NCI-H2107 (cell line): Measurements from ENCODE around the gene SFXN5.

ENCODE experiments used
- DNase-seq: peaks from one replicate; lab custom pipeline; 2025; lab: John Stamatoyannopoulos, UW

The SFXN5 gene

GRCh38 chr2:72993147-72993932 is 78.2 kb downstream of the SFXN5 start:
- DNase-seq = no peak

GRCh38 chr2:72992734-72993102 is 78.8 kb downstream of the SFXN5 start:
- no peak for DNase-seq

- no peak for DNase-seq
These were observed 79.4 kb downstream of the SFXN5 start for GRCh38 chr2:72991980-72992733.

GRCh38 chr2:72991439-72991725 is 80.1 kb downstream of the SFXN5 start:
- no peak for DNase-seq

DNA sequence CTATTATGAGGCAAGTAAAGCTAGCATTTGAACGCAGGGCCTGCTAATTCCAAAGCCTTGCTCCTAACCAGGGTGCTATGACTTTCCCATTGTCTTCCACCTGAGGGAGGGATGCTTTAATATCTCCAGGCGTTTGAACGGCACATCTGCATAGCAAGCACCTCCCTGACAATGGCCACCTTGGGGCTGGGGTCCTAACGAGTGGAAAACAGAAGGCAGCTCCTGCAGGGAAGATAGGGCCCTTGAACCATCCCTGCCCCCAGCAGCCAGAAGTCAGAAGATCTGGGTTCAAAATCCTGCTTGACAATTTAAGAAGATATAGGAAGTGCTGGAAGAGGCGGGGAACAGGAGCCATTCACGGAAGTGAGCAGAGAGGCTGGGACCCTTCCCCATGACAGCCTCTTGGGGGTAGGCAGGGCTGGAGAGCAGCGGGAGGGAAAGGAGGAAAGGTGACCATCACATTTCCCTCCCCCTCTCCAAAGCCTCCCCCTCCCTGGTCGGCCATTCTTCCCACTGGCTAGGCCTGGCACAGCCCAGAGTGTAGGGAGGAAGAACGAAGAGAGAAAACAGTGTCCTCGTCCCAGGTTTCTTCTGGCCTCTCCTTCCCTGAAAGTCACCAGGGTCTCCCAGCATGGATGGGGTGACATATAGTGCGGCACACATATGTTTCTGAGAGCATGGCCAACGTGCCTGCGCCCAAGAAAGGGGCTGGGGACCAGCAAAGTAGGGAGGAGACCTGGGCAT is 80.6 kb downstream of the SFXN5 start:
- no peak for DNase-seq

GRCh38 chr2:72989770-72990556 is 81.5 kb downstream of the SFXN5 start:
- DNase-seq = no peak

DNA sequence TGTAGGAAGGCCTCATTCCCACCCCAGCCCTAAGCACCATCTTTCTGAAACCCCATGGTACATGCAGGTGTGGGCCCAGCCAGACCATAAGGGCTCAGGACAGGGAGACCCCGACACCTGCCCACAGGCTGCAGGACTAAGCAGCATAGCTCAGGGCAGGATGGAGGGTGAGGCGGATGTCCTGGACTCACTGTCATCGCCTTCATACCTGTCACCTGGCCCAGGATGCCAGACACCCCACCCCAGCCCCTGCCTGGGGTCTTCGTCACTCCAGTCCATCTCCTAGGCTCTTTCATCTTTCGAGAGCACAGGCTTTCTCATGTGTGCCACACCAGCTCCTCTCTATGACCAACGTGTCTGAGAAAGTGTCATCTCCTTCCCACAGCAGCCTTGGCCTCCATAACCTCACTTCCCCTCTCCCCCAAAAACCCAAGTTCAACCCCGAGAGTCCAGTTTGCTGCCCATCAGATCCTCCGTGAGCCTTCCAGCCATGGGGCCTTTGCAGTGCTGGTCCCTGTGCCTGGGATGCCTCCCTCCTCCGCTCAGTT is 82.7 kb downstream of the SFXN5 start:
- DNase-seq = no peak

GRCh38 chr2:72988041-72988440 is 83.5 kb downstream of the SFXN5 start:
- no peak for DNase-seq

DNA sequence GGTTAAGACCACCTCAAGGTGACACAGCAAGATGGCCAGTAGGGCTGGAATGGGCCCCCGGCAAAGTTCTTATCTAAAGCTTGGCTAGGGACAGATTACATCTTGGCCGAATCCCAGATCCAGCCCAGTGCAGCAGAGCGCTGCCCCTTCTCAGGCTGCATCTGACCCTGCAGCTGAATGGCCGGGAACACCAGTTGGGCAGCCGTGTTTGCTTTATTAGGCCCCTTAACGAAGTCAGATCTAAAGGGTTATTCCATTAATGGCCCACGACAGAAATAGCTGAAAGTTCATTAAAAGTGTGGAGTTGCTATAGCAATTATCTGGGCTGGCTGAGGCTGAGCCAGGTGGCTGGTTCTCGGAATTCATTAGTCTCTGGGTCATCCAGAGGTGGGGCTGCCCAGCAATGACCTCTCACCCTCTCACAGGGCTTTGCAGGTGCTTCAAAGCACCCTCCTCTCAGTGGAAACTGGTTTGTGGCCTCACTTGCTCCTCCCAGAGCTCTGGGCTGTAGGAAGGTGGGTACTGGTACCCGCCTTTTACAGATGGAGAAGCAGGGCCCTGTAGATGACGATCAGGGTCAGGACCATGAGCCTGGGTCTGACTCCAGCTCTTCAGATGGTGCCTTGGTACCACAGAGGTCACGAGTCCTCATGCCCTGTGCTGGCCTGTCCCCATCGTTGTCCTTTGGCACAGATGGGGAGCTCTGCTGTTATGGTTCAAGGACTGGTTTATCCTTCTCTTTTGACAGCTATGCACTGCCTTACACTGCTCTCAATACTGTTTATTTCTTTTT is 85.4 kb downstream of the SFXN5 start:
- no peak for DNase-seq

- DNase-seq = no peak
These were observed 86.4 kb downstream of the SFXN5 start for GRCh38 chr2:72985136-72985535.

GRCh38 chr2:72984172-72984671 is 87.3 kb downstream of the SFXN5 start:
- DNase-seq = no peak

DNA sequence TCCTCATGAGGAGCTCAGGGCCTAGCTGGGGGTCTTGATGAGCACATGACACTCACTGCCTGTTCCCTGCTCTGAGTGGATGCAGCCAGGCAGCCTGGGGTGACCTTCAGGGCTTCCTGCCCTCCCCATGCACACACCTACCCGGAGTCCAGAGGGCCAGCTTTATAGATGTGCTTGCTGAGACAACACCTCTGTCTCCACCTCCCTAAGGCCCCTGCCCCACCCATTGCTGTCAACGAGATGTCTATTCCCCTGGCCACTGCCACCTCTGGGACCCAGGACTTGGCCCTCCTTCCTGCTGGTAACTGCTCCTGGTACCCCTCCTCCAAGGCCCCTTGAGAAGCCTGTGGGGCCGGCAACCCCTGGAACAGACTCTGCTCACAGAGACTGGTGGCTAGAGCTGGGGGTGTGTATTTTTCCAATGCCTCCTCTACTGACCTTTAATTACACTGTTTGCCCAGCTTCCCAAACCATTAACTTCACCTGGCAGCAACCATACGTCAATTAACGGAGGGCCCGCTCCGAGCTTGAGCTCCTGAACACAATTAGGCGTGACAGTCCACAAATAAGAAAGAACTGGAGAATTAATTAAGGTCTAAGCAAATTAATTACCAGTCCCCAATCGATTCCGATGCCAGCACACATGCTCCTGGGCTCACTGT is 87.9 kb downstream of the SFXN5 start:
- DNase-seq = no peak

DNA sequence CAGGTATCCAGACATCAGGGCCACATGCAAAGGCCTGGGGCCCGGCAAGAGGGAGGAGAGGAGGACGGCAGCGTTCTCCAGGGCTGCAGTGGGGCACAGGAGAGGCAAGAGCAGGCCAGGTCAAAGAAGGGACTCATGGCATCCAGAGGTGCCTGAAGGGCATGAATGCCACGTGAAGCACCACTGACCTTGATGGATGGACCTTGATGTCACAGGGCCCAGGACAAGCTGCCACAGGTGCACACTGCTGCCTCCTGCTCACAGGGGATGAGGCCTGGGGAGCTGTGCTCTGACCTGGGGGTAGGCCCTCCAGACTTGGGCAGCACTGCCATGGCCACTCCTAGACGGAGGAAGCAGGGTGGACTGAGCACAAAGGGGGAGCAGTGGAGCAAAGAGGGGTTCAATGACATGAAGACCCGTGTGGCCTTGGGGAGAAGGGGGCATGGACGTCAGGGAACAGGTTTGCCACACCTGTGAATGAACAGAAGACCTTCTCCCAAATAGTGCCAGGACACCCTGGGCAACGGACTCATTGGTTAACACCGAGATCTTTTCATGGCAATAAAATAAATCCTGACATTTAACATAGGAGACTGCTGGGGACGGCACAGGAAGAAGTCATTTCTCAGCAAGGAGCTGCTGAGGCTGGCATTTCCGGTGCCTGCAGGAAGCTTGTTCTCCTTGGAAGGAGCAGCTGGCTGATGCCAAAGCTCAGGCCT is 88.6 kb downstream of the SFXN5 start:
- no peak for DNase-seq

DNA sequence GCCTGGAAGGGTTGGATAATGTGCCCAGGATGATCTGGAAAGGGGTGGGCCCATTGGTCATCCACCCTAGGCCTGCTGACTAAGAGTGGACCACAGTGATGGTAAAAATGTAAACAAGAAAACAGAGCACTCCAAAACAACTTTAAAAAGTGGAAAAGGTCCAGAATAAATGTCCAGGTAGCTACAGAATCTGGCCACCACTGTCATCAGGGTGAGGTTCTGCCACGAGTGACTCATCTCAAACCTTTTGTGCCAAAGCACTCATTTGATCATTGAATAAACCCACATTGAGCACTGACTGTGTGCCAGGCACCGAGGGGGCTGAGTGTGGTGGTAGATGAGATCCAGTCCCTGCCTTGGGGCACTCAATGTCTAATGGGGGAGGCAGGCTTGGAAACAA is 89.3 kb downstream of the SFXN5 start:
- no peak for DNase-seq

DNA sequence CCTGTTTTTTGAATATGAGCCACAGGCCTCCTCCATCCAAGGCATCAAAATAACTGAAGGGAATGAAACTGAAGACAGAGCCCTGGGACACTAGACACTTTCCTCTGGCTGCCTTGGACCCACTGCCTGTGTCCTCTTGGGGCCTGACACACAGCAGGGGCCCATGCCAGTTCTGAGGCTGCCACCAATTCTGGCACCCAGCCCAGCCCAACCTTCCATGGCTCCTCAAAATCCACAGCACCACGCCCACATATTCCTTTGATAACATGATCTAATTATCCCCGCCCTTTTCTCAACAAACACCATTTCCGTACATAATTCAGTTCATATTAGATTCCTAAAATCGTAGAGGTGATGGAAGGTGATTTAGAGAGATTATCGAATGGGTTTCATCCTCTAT is 90.0 kb downstream of the SFXN5 start:
- DNase-seq = no peak

- DNase-seq = no peak
These were observed 90.8 kb downstream of the SFXN5 start for GRCh38 chr2:72980535-72981217.

DNA sequence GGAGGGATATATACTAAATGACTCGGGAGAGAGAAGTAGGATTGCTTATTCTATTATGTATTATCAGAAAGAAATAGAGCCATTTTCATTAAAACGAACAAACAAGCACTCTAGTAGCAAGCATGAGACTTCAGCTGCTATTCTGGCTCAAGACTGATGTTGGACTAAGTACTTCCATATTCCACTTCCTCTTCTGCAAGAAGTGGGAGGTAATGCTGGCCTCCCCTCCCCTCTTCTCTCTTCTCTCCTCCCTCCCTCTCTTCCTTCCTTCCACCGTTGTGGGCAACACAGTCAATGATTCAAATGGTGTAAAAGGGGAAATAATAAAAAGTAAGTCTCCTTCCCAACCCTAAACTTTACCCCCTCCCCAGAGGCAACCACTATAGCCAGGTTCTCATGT is 91.6 kb downstream of the SFXN5 start:
- no peak for DNase-seq

DNA sequence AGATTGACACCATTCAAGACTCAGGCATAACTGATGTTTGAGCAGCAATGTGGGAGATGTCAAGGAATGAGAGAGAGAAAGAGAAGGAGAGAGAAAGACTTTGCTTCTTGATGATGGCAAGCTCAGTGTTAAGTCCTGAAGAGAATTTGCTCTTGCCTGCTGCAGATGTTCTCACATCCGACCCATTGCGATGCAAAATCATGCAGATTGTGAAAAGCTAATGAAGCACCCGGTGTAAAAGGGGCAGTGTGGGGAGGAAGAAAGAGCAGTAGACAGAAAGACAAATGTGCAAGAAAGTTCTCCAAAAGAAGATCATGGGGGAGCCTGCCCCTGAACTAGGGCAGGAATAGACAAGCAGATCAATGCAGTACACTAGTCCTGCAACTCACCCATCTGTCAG is 96.5 kb downstream of the SFXN5 start:
- DNase-seq = no peak

DNA sequence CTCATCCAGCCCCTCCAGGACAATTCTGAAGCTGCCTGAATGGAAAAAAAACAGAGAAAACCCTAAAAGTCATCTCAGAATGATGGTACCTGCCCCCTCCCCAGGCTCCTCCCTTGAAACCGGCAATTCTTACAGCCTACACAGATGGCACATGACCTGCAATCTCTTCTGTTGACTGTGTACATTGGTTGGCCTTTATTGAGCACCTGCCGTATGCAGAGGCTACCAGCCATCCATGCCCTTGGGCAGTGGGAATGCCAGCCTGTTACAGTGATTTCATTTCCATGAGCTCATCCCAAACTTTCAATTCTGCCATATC is 97.1 kb downstream of the SFXN5 start:
- no peak for DNase-seq
